Cerebellar cortex (tissue), 1 donor: Measurements from ENCODE around the gene FAM117A.
A peak's percentile ranks its signal among the peaks of the same experiment; 100 is the strongest.

Experiments
- DNase-seq: peaks from one replicate; pipeline ENCODE4 v3.0.0-alpha.2; 2015; ENCODE audit warnings: low spot score

The FAM117A gene, protein sequence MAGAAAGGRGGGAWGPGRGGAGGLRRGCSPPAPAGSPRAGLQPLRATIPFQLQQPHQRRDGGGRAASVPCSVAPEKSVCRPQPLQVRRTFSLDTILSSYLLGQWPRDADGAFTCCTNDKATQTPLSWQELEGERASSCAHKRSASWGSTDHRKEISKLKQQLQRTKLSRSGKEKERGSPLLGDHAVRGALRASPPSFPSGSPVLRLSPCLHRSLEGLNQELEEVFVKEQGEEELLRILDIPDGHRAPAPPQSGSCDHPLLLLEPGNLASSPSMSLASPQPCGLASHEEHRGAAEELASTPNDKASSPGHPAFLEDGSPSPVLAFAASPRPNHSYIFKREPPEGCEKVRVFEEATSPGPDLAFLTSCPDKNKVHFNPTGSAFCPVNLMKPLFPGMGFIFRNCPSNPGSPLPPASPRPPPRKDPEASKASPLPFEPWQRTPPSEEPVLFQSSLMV

DNA sequence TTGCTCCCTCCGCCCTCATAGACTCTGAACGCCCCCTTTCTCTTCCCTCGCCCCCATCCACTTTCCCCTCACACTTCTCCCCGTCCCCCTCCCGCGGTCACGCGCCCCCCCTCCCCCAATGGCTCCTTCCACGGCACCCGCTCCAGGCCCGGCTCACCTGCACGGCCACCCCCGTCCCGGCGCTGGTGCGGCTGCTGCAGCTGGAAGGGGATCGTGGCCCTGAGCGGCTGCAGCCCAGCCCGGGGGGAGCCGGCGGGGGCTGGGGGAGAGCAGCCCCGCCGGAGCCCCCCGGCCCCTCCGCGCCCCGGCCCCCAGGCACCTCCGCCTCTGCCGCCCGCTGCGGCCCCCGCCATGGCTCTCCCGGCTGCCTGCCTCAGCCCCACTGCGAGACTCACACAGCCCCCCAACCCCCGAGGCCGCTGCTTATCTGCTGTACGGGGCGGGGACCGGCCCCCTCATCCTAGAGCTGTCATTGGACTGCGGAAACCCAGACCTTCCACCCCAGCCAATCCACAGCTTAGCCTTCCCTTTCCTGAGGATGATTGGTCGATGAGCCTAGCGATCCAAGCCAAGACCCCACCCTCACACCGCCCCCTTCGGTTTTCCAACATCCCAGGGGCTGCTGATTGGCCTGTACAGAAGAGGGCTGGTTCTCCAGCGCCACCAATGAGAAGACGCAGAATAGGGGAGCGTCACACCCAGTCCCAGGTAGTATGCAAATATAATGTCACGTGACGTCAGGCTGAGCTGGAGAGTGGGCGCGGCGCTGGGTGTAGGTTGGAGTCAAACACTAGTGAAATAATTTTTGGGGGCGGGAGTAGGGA is at the start of gene FAM117A:
Gene FAM117A, minus strand, starts transcription at position 397 of the 824 bp plus-strand sequence. Its CDS starts 44 bp downstream, at position 353.
- peak; percentile 100 for DNase-seq

GRCh38 chr17:49809056-49809455 is 45.1 kb upstream of the FAM117A start:
- DNase-seq = no peak

GRCh38 chr17:49798738-49799137 is 34.8 kb upstream of the FAM117A start:
- DNase-seq = no peak

DNA sequence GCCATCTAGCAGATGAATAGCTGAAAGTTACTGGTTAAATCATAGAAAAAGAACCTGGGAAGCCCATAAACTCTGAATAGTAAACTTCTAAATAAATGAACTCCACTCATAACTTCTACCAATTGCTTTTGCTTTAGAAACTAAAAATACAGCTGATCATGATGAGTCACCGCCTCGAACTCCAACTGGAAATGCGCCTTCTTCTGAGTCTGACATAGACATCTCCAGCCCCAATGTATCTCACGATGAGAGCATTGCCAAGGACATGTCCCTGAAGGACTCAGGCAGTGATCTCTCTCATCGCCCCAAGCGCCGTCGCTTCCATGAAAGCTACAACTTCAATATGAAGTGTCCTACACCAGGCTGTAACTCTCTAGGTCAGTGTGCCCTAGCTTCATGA is 34.3 kb upstream of the FAM117A start:
- no peak for DNase-seq

DNA sequence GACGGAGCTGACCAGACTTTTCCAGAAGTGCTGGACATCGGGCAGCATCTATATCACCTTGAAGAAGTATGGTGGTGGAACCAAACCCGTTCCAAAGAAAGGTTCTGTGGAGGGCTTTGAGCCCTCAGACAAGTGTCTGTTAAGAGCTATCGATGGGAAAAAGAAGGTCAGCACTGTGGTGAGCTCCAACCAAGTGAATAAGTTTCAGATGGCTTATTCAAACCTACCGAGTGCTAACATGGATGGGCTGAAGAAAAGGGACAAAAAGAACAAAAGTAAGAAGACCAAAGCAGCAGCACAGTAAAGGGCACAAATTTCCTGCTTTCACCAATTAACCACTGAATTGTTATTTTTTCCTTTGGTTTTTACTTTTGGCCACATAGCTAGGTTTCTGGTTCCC is 31.4 kb upstream of the FAM117A start:
- no peak for DNase-seq

DNA sequence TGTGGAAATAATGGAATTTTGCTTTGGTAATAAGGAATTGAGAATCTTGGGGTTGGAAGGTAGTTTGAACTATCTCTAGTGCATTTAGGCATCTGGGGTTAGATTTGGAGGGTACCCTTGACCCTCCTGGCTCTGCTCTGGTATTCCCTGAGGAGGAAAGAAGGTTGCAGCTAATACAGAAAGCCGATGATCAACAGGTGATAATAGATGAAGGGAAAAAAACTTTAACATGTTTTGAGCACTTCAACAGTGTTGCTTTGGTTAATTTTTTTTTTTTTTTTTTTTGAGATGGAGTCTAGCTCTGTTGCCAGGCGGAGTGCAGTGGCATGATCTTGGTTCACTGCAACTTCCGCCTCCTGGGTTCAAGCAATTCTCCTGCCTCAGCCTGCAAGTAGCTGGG is 29.4 kb upstream of the FAM117A start:
- no peak for DNase-seq

DNA sequence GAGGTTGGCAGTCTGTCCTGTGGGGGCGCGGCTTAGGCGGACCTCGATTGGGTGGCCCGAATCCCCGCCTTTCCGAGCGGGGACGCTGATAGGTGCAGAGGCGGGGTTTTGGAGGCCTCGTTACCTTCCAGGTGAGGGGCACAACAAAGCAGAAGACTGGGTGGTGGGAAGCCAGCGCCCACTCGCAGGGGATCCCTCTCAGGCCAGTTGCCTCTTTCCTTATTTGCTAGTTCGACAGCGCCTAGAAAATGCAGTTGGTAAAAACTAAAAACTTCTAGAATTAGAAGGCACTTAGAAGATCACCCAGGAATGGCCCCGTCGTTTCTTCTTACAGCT is 25.3 kb upstream of the FAM117A start:
- no peak for DNase-seq

- peak; percentile 100 for DNase-seq
Observed at GRCh38 chr17:49788478-49789242, 24.7 kb upstream of the FAM117A start, which contains the start of gene KAT7. TSS of gene KAT7 (plus strand) at chr17:49788681. CDS start at chr17:49788835, 154 bp downstream.

DNA sequence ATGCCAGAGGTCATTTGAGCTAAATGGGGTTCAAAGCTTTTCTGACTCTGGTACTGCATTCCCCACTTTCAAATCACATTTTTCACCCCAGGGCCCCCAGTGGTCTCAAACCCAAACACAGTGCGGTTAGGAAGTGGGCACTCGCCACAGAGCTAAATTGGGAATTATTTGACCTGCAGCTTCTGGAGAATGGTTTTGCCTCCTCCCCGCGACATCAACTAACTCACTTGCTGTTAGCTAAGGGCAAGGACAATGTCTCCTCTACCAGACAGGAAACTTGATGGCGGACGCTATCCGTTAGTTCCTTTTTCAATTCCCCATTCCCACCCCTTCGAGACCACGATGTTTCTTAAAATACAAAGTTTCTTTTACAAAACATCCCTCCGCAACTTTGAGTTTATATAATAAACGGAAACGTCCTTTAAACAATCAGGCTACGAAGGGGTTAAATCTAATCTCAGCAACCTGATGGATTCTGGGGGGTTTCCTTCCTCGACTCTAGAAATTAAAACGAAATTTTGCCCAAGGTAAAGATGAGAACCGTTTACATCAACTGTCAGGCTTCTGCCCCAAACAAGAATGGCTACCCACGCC is 24.1 kb upstream of the FAM117A start:
- no peak for DNase-seq

DNA sequence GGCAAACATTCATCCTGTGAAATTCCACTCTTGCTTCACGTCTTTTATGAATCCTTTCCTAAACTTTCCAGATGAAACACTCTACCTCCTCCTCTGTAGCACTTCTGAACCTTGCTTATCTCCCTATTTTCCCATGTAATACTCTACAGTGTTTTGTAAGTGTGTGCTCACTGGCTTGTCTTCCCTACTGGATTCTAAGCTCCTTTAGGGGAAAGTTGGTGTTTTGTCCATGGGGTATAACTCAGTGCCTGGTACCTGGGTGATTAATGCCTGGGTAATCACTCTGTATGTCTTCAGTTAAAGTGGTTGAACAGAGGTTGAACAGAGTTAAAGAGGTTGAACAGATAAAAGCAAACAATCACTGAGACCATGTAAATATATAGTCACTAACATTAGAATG is 20.7 kb upstream of the FAM117A start:
- DNase-seq = no peak

DNA sequence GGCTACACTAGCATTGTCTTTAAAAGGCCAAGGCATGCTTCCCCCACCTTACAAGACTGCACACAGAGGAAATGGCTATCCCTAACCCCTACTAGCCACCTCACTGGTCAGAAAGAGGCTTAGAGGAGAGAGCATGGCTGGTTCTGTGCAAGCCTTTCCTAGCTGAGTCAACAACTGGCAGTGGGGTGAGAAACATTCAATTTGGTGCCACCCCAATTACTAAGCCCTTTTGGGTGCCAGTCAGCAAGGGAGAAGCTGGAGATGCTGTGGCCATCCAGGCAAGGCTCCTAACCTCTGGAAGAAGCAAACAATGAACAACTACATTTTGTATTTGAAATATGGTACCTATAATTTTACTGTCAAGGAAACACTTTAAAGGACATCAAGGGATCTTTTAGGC is 19.9 kb upstream of the FAM117A start:
- no peak for DNase-seq

- DNase-seq = no peak
Observed at GRCh38 chr17:49783071-49783715, 19.3 kb upstream of the FAM117A start.

DNA sequence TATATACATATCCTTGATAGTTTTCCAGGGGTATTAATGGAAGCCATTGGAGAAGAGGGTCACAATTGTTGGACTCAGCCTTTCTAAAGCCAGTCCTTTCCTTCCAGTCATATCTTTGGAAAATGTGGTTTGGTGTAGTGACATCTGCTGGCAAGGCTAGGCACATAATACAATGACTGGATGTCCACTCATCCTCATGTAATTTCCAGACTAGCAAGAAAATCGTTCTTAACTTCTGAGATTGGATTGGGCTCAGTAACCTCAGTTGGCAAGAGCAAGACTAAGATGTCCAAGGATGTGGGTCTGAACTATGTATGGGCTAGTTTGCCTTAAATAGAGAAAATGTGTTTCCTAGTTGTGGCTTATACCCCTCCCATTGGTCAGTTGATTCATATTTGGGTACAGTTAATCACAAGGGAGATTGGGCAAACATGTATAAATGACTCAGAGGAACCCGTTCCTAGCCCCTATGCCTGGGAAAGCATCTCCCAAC is 15.9 kb upstream of the FAM117A start:
- peak; percentile 84 for DNase-seq

- no peak for DNase-seq
Observed at GRCh38 chr17:49779156-49779738, 15.3 kb upstream of the FAM117A start.

DNA sequence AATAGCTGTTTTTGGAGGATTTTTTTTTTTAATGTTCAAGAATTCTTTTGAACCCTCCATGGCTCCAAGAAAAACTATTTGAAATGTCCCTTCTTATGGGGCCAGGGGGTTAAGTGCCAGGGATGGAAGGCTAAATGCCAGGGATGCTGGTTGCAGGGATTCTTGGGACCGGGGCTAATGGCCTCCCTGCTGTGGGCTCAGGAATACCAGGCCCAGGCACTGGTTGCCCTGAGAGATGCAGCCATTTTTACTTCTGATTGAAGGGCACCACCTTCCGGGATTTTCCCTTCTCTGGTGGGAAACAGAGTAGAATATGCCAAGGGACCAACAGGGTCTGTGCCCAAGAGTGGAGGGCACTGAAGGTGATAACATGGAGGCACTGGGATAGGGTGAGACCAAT is 13.6 kb upstream of the FAM117A start:
- no peak for DNase-seq

- DNase-seq = no peak
Observed at GRCh38 chr17:49776551-49777300, 12.8 kb upstream of the FAM117A start.

GRCh38 chr17:49775546-49776260 is 11.8 kb upstream of the FAM117A start:
- DNase-seq = no peak

GRCh38 chr17:49766918-49767530 is 3.1 kb upstream of the FAM117A start:
- no peak for DNase-seq
